Stimulated activated CD8-positive, alpha-beta memory T cell treated with anti-CD3 and anti-CD28 coated beads, Interleukin-4, amount 100 ng/mL, for 4 hours (primary cell): ENCODE data around the gene MEIOB.
"Not testable (repeated sequence)": the region's sequence is repeated elsewhere in the genome, so short reads cannot be mapped to it uniquely, and the experiment has no call there.

Experiments
- DNase-seq, 2 donors: peaks; one replicate each; pipeline ENCODE4 v3.0.0-alpha.2; 2020; ENCODE audit warnings: low read depth in 2 of 2, low spot score in 1 of 2

Gene MEIOB

GRCh38 chr16:1907226-1907860 is 35.4 kb upstream of the MEIOB start:
- no peak for DNase-seq

- no peak for DNase-seq
Observed at GRCh38 chr16:1906846-1907165, 34.8 kb upstream of the MEIOB start.

GRCh38 chr16:1906055-1906845 is 34.3 kb upstream of the MEIOB start:
- no peak for DNase-seq

- no peak for DNase-seq
Observed at GRCh38 chr16:1903845-1904840, 32.2 kb upstream of the MEIOB start.

- DNase-seq = no peak
Observed at GRCh38 chr16:1903220-1903574, 31.2 kb upstream of the MEIOB start.

- DNase-seq = no peak
Observed at GRCh38 chr16:1902547-1903219, 30.7 kb upstream of the MEIOB start.

- no peak for DNase-seq
Observed at GRCh38 chr16:1900452-1900774, 28.4 kb upstream of the MEIOB start.

- DNase-seq = no peak
Observed at GRCh38 chr16:1899641-1900451, 27.9 kb upstream of the MEIOB start.

GRCh38 chr16:1897692-1898091 is 25.7 kb upstream of the MEIOB start:
- DNase-seq = not testable (repeated sequence)

GRCh38 chr16:1895949-1896675 is 24.1 kb upstream of the MEIOB start:
- DNase-seq = no peak

- no peak for DNase-seq
Observed at GRCh38 chr16:1895068-1895467, 23.1 kb upstream of the MEIOB start.

GRCh38 chr16:1890708-1891050 is 18.7 kb upstream of the MEIOB start:
- DNase-seq = no peak

- no peak for DNase-seq
Observed at GRCh38 chr16:1890024-1890707, 18.2 kb upstream of the MEIOB start.

- no peak for DNase-seq
Observed at GRCh38 chr16:1887711-1888354, 15.9 kb upstream of the MEIOB start.

- no peak for DNase-seq
Observed at GRCh38 chr16:1884889-1885288, 12.9 kb upstream of the MEIOB start.

GRCh38 chr16:1884155-1884760 is 12.3 kb upstream of the MEIOB start:
- DNase-seq = no peak

- not testable (repeated sequence) for DNase-seq
Observed at GRCh38 chr16:1881172-1881571, 9.2 kb upstream of the MEIOB start.

- no peak for DNase-seq
Observed at GRCh38 chr16:1879477-1879876, 7.5 kb upstream of the MEIOB start.

GRCh38 chr16:1878256-1878655 is 6.3 kb upstream of the MEIOB start:
- no peak for DNase-seq
